Measurements from ENCODE around the gene KIAA1217. TPM values are rescaled to one million over a fixed set of nuclear protein-coding genes. Genes with fewer than 3 reads are reported as not detected.
"Not testable (repeated sequence)": the region's sequence is repeated elsewhere in the genome, so short reads cannot be mapped to it uniquely, and the experiment has no call there.

KIAA1217 gene
- total RNA-seq, 4 donors from 2014 or later, result 10.1 to 15.9 (median 12.5) TPM

DNA sequence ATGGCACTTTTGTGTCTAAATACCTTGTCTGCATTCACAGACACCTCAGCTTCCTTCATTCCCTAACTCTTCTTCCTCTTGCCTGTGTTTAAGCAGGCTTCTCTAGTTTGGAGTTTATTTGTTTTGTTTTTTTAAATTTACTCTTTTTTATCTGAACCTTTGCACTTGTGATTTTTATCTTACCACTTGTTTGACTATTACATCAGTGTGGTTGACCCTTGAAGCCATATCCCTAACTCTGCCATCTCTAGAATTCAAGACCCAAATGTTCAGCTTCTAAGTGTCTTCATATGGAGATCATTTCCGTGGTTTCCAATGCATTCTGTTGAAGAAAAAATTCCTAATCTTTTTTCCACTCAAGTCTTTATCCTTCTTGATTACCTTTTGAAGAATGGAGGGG lies 233.3 kb downstream of the KIAA1217 start:
- no peak for DNase-seq (ENCODE audit: extremely low spot score)
- peaks cover 0 to 3% (median 0%) of the 10 kb centered on the region in 4 donors for H3K4me1 ChIP-seq
- 77% methylated on average over 1 of the region's 1 CpG for WGBS
- H3K36me3 ChIP-seq, result peaks cover 0 to 34% (median 6%) of the 10 kb centered on the region in 4 donors
- intact Hi-C loops (cut with DNase I), result no loop called here
- TF ChIP-seq POLR2AphosphoS5 (IDR thresholded peaks at IDR 0.05) (no peak), POLR2A (IDR thresholded peaks at IDR 0.05; ENCODE audit: low read depth) (no peak), EP300 (IDR thresholded peaks at IDR 0.05) (no peak), CTCF (IDR thresholded peaks at IDR 0.05) (no peak)
- H3K4me3 ChIP-seq, result no peak overlapping the region
- H3K27me3 ChIP-seq, result no peaks in the 10 kb centered on the region
- H3K9me3 ChIP-seq, result no peaks in the 10 kb centered on the region
- no peak overlapping the region for H3K27ac ChIP-seq (replicated peaks in 1 of 4)

DNA sequence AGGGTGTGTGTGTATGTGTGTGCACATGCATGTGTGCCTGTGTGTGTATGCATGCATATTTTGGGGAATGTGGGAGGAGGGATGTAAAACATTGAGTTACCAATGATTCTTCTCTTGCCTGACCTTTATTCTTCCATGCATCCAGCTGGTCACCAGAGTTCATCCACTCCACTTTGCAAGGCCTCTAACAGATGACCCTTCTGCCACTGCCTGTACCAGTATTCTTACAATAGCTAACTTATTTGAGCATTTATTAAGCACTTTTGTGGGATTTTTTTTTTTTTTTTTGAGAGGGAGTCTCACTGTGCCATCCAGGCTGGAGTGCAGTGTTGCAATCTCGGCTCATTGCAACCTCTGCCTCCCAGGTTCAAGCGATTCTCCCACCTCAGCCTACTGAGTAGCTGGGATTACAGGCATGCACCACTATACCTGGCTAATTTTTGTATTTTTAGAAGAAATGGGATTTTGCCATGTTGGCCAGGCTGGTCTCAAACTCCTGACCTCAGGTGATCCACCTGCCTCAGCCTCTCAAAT lies 233.8 kb downstream of the KIAA1217 start:
- whole genome bisulfite sequencing, result 96% methylated on average over 2 of the region's 2 CpGs
- H3K27me3 ChIP-seq, result not testable (repeated sequence)

DNA sequence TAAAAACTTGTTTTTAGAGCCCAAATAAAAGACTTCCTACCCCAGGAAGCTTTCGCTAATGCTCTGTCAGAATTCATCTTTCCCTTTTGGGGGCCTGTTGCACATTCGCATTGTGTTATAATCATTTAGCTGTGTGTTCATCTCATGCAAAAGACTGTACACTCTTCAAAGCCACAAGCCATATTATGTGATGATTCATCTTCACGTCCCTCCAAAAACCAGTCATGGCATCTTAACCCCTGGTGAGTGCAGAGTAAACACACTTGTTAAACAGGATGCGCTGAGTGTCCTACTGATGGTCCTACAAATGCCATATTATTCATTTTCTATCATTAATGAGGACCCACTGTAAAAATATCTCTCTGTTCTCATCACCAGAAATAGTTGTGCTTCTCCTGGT lies 235.4 kb downstream of the KIAA1217 start:
- intact Hi-C loops (cut with DNase I), result no loop called here
- no peaks in the 10 kb centered on the region for H3K9me3 ChIP-seq
- 90% methylated on average over 4 of the region's 4 CpGs for whole genome bisulfite sequencing
- H3K27ac ChIP-seq (replicated peaks in 1 of 4), result no peak overlapping the region
- H3K4me1 ChIP-seq, result peaks cover 0 to 14% (median 7%) of the 10 kb centered on the region in 4 donors
- H3K27me3 ChIP-seq, result no peaks in the 10 kb centered on the region
- peaks cover 0 to 20% (median 6%) of the 10 kb centered on the region in 4 donors for H3K36me3 ChIP-seq
- no peak overlapping the region for H3K4me3 ChIP-seq
- DNase-seq (ENCODE audit: extremely low spot score), result no peak
- TF ChIP-seq EP300 (IDR thresholded peaks at IDR 0.05) (no peak), POLR2A (IDR thresholded peaks at IDR 0.05; ENCODE audit: low read depth) (no peak), POLR2AphosphoS5 (IDR thresholded peaks at IDR 0.05) (no peak), CTCF (IDR thresholded peaks at IDR 0.05) (no peak)

More for the DNA sequence above, 233.8 kb downstream of the KIAA1217 start:
- intact Hi-C loops (cut with DNase I); H3K9me3 ChIP-seq; H3K27ac ChIP-seq (replicated peaks in 1 of 4); H3K4me3 ChIP-seq; H3K4me1 ChIP-seq; DNase-seq (ENCODE audit: extremely low spot score): not testable (repeated sequence)
- H3K36me3 ChIP-seq, result peaks cover 0 to 34% (median 6%) of the 10 kb centered on the region in 4 donors

- H3K27ac ChIP-seq (replicated peaks in 1 of 4); H3K4me3 ChIP-seq; H3K9me3 ChIP-seq; H3K36me3 ChIP-seq; H3K27me3 ChIP-seq; intact Hi-C loops (cut with DNase I); DNase-seq (ENCODE audit: extremely low spot score): not testable (repeated sequence)
- 95% methylated on average over 2 of the region's 2 CpGs for WGBS
- H3K4me1 ChIP-seq, result peaks cover 0 to 21% (median 7%) of the 10 kb centered on the region in 4 donors
Measured at GRCh38 chr10:24445958-24446357, 237.0 kb downstream of the KIAA1217 start.

- Histone ChIP-seq H3K27me3 (no peaks in the 10 kb centered on the region), H3K4me1 (peaks cover 0 to 21% (median 7%) of the 10 kb centered on the region in 4 donors), H3K4me3 (no peak overlapping the region), H3K36me3 (no peaks in the 10 kb centered on the region), H3K27ac (replicated peaks in 1 of 4) (no peak overlapping the region), H3K9me3 (no peaks in the 10 kb centered on the region)
- no peak for TF ChIP-seq POLR2A (IDR thresholded peaks at IDR 0.05; ENCODE audit: low read depth)
- TF ChIP-seq POLR2AphosphoS5 (IDR thresholded peaks at IDR 0.05), result no peak
- no peak for TF ChIP-seq CTCF (IDR thresholded peaks at IDR 0.05)
- no peak for TF ChIP-seq EP300 (IDR thresholded peaks at IDR 0.05)
- WGBS, result 95% methylated on average over 6 of the region's 6 CpGs
- intact Hi-C loops (cut with DNase I), result no loop called here
- no peak for DNase-seq (ENCODE audit: extremely low spot score)
Measured at GRCh38 chr10:24446739-24447138, 237.8 kb downstream of the KIAA1217 start.

All from esophagus muscularis mucosa (tissue), 4 donors.